Keratinocyte (primary cell): ENCODE results near the gene RNF130. TPM values are rescaled to one million over a fixed set of nuclear protein-coding genes. Genes with fewer than 3 reads are reported as not detected.

Experiments
- DNase-seq: peaks from one replicate; pipeline ENCODE4 v3.0.0-alpha.2; 2011; ENCODE audit warnings: low read depth, missing footprints, low spot score
- FAIRE-seq: peaks from 2 replicates; lab custom pipeline; 2011; peaks lifted over from hg19 to GRCh38; lab: Jason Lieb, UNC
- H2AFZ ChIP-seq: 2 replicates; pipeline ENCODE4 v1.6.0; 2012; ENCODE audit warnings: low read length, control low read depth, inconsistent platforms; ENCODE audit not compliant: control insufficient read depth
- H3K27ac ChIP-seq: 2 replicates; pipeline ENCODE4 v1.5.1; 2011; ENCODE audit warnings: low read length; ENCODE audit not compliant: control insufficient read depth, insufficient read depth
- H3K27me3 ChIP-seq: 3 replicates; pipeline ENCODE4 v1.6.0; 2011; ENCODE audit warnings: low read length; ENCODE audit not compliant: control insufficient read depth, insufficient read depth; ENCODE audit errors: extremely low read depth
- H3K36me3 ChIP-seq, 2 experiments: 2 replicates in 1 of 2; 3 replicates in 1 of 2; pipeline ENCODE4 v1.5.1; 2011; ENCODE audit warnings: low read length in 2 of 2, mild to moderate bottlenecking in 1 of 2; ENCODE audit not compliant: control insufficient read depth in 2 of 2, insufficient read depth in 2 of 2; ENCODE audit errors: extremely low read depth in 1 of 2
- H3K4me1 ChIP-seq: 3 replicates; pipeline ENCODE4 v1.5.1; 2011; ENCODE audit warnings: low read length; ENCODE audit not compliant: control insufficient read depth, insufficient read depth; ENCODE audit errors: extremely low read depth
- H3K4me2 ChIP-seq: 3 replicates; pipeline ENCODE4 v1.6.0; 2011; ENCODE audit warnings: low read depth, low read length; ENCODE audit not compliant: control insufficient read depth, insufficient read depth; ENCODE audit errors: extremely low read depth
- H3K4me3 ChIP-seq, 3 experiments: fragments of 200-600 bp in 1 of 3; sonication (generic) in 1 of 3; 2 replicates in 2 of 3; 3 replicates in 1 of 3; pipeline ENCODE4 v1.5.1; 2011 to 2016; ENCODE audit warnings: low read length in 3 of 3, mild to moderate bottlenecking in 3 of 3, control low read depth in 2 of 3, inconsistent platforms in 1 of 3, low read depth in 1 of 3, mixed read lengths in 1 of 3, mixed run types in 1 of 3, moderate library complexity in 1 of 3; ENCODE audit not compliant: control insufficient read depth in 2 of 3, insufficient read depth in 2 of 3; ENCODE audit errors: extremely low read depth in 1 of 3
- H3K79me2 ChIP-seq: 2 replicates; pipeline ENCODE4 v1.6.0; 2012; ENCODE audit warnings: low read length; ENCODE audit not compliant: control insufficient read depth, insufficient read depth
- H3K9ac ChIP-seq: 3 replicates; pipeline ENCODE4 v1.6.0; 2011; ENCODE audit warnings: low read length; ENCODE audit not compliant: control insufficient read depth, insufficient read depth; ENCODE audit errors: extremely low read depth
- H3K9me1 ChIP-seq: 3 replicates; pipeline ENCODE4 v1.6.0; 2011; ENCODE audit warnings: low read length; ENCODE audit not compliant: control insufficient read depth, insufficient read depth; ENCODE audit errors: extremely low read depth
- H3K9me3 ChIP-seq: 2 replicates; pipeline ENCODE4 v1.5.1; 2012; ENCODE audit warnings: low read depth, low read length; ENCODE audit not compliant: control insufficient read depth
- H4K20me1 ChIP-seq: 3 replicates; pipeline ENCODE4 v1.6.0; 2011; ENCODE audit warnings: low read length; ENCODE audit not compliant: control insufficient read depth, insufficient read depth; ENCODE audit errors: extremely low read depth
- EZH2 ChIP-seq: IDR thresholded peaks from one replicate; pipeline ENCODE4 v1.6.1; 2012; ENCODE audit warnings: inconsistent platforms, mild to moderate bottlenecking, low read length, moderate library complexity
- dilution Hi-C: fragments of 300-500 bp; cut with MboI; formaldehyde crosslinking; loops from one replicate; pipeline ENCODE4 v1.7.0; 2020; ENCODE audit warnings: low sequenced_read_pairs; ENCODE audit not compliant: extremely low pct_ligation_motif_present
- polyA plus RNA-seq, 5 experiments: library from polyadenylated mRNA; depleted of rRNA in 3 of 5; stranded (reverse) in 3 of 5; stranded (forward) in 1 of 5; unstranded in 1 of 5; fragments of >200 nt; gene quantifications; 1 replicate in 1 of 5; 2 replicates in 3 of 5; 3 replicates in 1 of 5; pipeline versions ENCODE4 v1.2.1 to v1.2.3, GENCODE V29; 2011 to 2012; ENCODE audit warnings: missing spikeins in 2 of 5, low read depth in 1 of 5, low replicate concordance in 1 of 5
- TF ChIP-seq, protein P1 (sequence below), 3 experiments: IDR thresholded peaks in 1 of 3; conservative IDR thresholded peaks in 1 of 3; optimal IDR thresholded peaks in 1 of 3; 2 replicates in 2 of 3; 3 replicates in 1 of 3; pipeline versions ENCODE3 to v1.5.1; 2011; ENCODE audit warnings: low read length in 3 of 3, mild to moderate bottlenecking in 3 of 3, moderate library complexity in 2 of 3, control low read depth in 1 of 3, inconsistent platforms in 1 of 3; ENCODE audit not compliant: insufficient read depth in 2 of 3; ENCODE audit errors: extremely low read depth in 1 of 3

The RNF130 gene
- polyA plus RNA-seq, 1 donor (not counting 4 experiments of a cell fraction or from before 2014, with no cell fraction given) = 20.0 TPM

DNA sequence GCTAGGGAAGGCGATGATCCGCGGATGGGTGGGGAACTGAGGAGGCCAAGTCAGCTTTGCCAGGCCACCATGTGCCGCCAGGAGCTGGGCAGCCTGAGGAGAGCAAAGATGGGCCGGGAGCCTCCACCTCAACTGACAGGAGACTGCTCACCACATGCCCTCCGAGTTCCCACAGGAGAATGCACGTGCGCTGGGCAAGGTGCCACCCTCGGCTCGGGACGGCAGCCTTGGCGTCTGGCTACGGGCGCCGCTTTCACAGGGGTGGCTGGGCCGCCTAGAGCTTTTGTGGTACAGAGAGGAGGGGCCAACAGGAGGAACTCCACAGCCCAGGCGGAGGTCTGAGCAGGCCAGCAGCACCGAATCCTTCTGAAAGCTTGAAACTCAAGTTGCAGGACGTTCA, 158.6 kb downstream of the RNF130 start:
- no peak for DNase-seq
- no peaks in the 10 kb centered on the region for H3K79me2 ChIP-seq
- no peaks in the 10 kb centered on the region for H3K36me3 ChIP-seq
- dilution Hi-C loops = no loop called here
- no peak for FAIRE-seq
- H3K27ac ChIP-seq = no peak overlapping the region
- peak overlapping the region; percentile 73 for H3K4me2 ChIP-seq
- no peaks in the 10 kb centered on the region for H3K27me3 ChIP-seq
- H2AFZ ChIP-seq = peak overlapping the region; percentile 32
- H3K9me1 ChIP-seq = no peaks in the 10 kb centered on the region
- H3K4me1 ChIP-seq = peaks cover 24% of the 10 kb centered on the region
- no peaks in the 10 kb centered on the region for H4K20me1 ChIP-seq
- no peak overlapping the region for H3K4me3 ChIP-seq
- TF ChIP-seq EZH2 = no peak
- TF ChIP-seq, protein P1, sequence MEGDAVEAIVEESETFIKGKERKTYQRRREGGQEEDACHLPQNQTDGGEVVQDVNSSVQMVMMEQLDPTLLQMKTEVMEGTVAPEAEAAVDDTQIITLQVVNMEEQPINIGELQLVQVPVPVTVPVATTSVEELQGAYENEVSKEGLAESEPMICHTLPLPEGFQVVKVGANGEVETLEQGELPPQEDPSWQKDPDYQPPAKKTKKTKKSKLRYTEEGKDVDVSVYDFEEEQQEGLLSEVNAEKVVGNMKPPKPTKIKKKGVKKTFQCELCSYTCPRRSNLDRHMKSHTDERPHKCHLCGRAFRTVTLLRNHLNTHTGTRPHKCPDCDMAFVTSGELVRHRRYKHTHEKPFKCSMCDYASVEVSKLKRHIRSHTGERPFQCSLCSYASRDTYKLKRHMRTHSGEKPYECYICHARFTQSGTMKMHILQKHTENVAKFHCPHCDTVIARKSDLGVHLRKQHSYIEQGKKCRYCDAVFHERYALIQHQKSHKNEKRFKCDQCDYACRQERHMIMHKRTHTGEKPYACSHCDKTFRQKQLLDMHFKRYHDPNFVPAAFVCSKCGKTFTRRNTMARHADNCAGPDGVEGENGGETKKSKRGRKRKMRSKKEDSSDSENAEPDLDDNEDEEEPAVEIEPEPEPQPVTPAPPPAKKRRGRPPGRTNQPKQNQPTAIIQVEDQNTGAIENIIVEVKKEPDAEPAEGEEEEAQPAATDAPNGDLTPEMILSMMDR (optimal IDR thresholded peaks at IDR 0.05 in 1 of 3, IDR thresholded peaks at IDR 0.05 in 1 of 3, conservative IDR thresholded peaks at IDR 0.05 in 1 of 3; ENCODE audit: extremely low read depth in 1 of 3, insufficient read depth in 2 of 3, low read length in 3 of 3) = no peak
- no peaks in the 10 kb centered on the region for H3K9me3 ChIP-seq
- no peak overlapping the region for H3K9ac ChIP-seq

DNA sequence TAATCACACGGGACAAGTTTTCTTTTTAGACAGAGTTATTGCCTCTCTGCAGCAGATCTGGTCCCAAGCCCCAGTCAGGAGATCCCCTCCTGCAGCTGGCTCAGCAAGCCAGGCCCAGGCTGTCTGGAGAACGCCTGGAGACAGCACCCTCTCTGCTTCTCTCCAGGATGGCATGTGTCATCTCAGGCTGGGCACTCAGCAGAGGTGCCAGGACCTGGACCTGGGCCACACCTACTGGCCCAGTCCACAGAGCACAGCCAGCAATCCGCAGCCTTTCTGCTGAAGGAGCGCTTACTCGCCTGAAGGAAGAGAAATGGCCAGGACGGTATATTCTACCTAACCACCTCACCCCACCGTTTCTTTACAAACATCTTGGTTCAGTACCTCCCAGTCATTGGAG, 159.2 kb downstream of the RNF130 start:
- no peak overlapping the region for H3K27ac ChIP-seq
- no peak overlapping the region for H3K9ac ChIP-seq
- dilution Hi-C loops = no loop called here
- H3K79me2 ChIP-seq = no peaks in the 10 kb centered on the region
- H3K4me1 ChIP-seq = peaks cover 26% of the 10 kb centered on the region
- no peaks in the 10 kb centered on the region for H3K9me3 ChIP-seq
- H3K4me3 ChIP-seq = no peak overlapping the region
- H2AFZ ChIP-seq = no peak overlapping the region
- no peaks in the 10 kb centered on the region for H3K27me3 ChIP-seq
- H3K4me2 ChIP-seq = no peak overlapping the region
- H3K36me3 ChIP-seq = no peaks in the 10 kb centered on the region
- no peaks in the 10 kb centered on the region for H3K9me1 ChIP-seq
- FAIRE-seq (no peak), DNase-seq (no peak)
- no peaks in the 10 kb centered on the region for H4K20me1 ChIP-seq
- TF ChIP-seq EZH2 = no peak
- TF ChIP-seq, protein P1 (optimal IDR thresholded peaks at IDR 0.05 in 1 of 3, IDR thresholded peaks at IDR 0.05 in 1 of 3, conservative IDR thresholded peaks at IDR 0.05 in 1 of 3; ENCODE audit: extremely low read depth in 1 of 3, insufficient read depth in 2 of 3, low read length in 3 of 3) = no peak
